H1 (cell line): ENCODE results near the gene WTIP. TPM values are rescaled to one million over a fixed set of nuclear protein-coding genes. Genes with fewer than 3 reads are reported as not detected.

Source experiments
- CTCF ChIA-PET: fragments of 300-600 bp; sonication (Branson Sonifier 250); formaldehyde crosslinking; loops from one replicate; lab custom pipeline; 2021; ENCODE audit not compliant: partially characterized antibody; lab: Charles Lee
- POLR2A ChIA-PET: fragments of 300-600 bp; sonication (Branson Sonifier 250); formaldehyde crosslinking; loops from one replicate; lab custom pipeline; 2021; ENCODE audit warnings: inconsistent platforms; ENCODE audit not compliant: partially characterized antibody; lab: Charles Lee
- DNase-seq, 2 experiments: peaks; one replicate each; pipeline versions ENCODE4 v3.0.0 to v3.0.0-alpha.2; 2010 to 2022; ENCODE audit warnings: low spot score in 2 of 2, low read depth in 1 of 2, mixed read lengths in 1 of 2
- FAIRE-seq: peaks from 2 replicates; lab custom pipeline; 2011; peaks lifted over from hg19 to GRCh38; lab: Jason Lieb, UNC
- H2AFZ ChIP-seq: 2 replicates; pipeline ENCODE4 v1.8.1; 2012; ENCODE audit warnings: low read length, inconsistent platforms
- H2AK5ac ChIP-seq: 2 replicates; pipeline ENCODE4 v1.6.1; 2013; ENCODE audit warnings: low read depth, low read length
- H2BK120ac ChIP-seq: replicated peaks from 2 replicates; pipeline ENCODE3; 2013; ENCODE audit warnings: low read depth, low read length, inconsistent platforms
- H2BK12ac ChIP-seq: 2 replicates; pipeline ENCODE4 v1.6.1; 2013; ENCODE audit warnings: low read depth, low read length
- H2BK15ac ChIP-seq: 2 replicates; pipeline ENCODE4 v1.6.1; 2013; ENCODE audit warnings: low read length
- H2BK20ac ChIP-seq: 2 replicates; pipeline ENCODE4 v1.6.1; 2013; ENCODE audit warnings: low read length
- H2BK5ac ChIP-seq: 2 replicates; pipeline ENCODE4 v1.6.1; 2013; ENCODE audit warnings: low read depth, low read length
- H3K14ac ChIP-seq: 2 replicates; pipeline ENCODE4 v1.6.1; 2013; ENCODE audit warnings: inconsistent platforms; ENCODE audit not compliant: insufficient read length
- H3K18ac ChIP-seq: 2 replicates; pipeline ENCODE4 v1.6.1; 2013; ENCODE audit warnings: low read length; ENCODE audit errors: extremely low read depth
- H3K23ac ChIP-seq: 2 replicates; pipeline ENCODE4 v1.6.1; 2013; ENCODE audit warnings: inconsistent platforms; ENCODE audit not compliant: insufficient read length
- H3K23me2 ChIP-seq: 2 replicates; pipeline ENCODE4 v1.6.1; 2013; ENCODE audit warnings: low read depth, low read length
- H3K27ac ChIP-seq: 2 replicates; pipeline ENCODE4 v1.6.1; 2011; ENCODE audit warnings: low read depth, low read length, inconsistent platforms
- H3K27me3 ChIP-seq, 4 experiments: replicated peaks in 1 of 4; 1 replicate in 1 of 4; 2 replicates in 3 of 4; pipeline versions ENCODE4 v1.6.1 to v1.8.1; 2011 to 2013; ENCODE audit warnings: low read length in 3 of 4, mild to moderate bottlenecking in 3 of 4, inconsistent platforms in 2 of 4, mixed read lengths in 2 of 4, moderate library complexity in 1 of 4; ENCODE audit not compliant: control insufficient read depth in 3 of 4, insufficient read depth in 3 of 4; ENCODE audit errors: extremely low read depth in 1 of 4
- H3K36me3 ChIP-seq, 4 experiments: 2 replicates each; pipeline versions ENCODE4 v1.6.1 to v1.8.1; 2011 to 2013; ENCODE audit warnings: mild to moderate bottlenecking in 4 of 4, low read length in 3 of 4, moderate library complexity in 2 of 4, control low read depth in 1 of 4, inconsistent platforms in 1 of 4; ENCODE audit not compliant: insufficient read depth in 4 of 4, control insufficient read depth in 2 of 4
- H3K4ac ChIP-seq: replicated peaks from 2 replicates; pipeline ENCODE3; 2013; ENCODE audit warnings: low read length, low read depth, mixed read lengths, inconsistent platforms; ENCODE audit not compliant: insufficient read length
- H3K4me1 ChIP-seq, 4 experiments: replicated peaks in 1 of 4; 1 replicate in 1 of 4; 2 replicates in 3 of 4; pipeline versions ENCODE4 v1.6.1 to v1.8.1; 2011 to 2013; ENCODE audit warnings: low read length in 3 of 4, inconsistent platforms in 2 of 4, mixed read lengths in 1 of 4; ENCODE audit not compliant: insufficient read depth in 4 of 4, control insufficient read depth in 3 of 4
- H3K4me2 ChIP-seq, 2 experiments: 2 replicates each; pipeline versions ENCODE4 v1.6.1 to v1.8.1; 2011 to 2013; ENCODE audit warnings: low read depth in 2 of 2, low read length in 2 of 2, control low read depth in 1 of 2, inconsistent platforms in 1 of 2, mild to moderate bottlenecking in 1 of 2; ENCODE audit not compliant: insufficient read depth in 1 of 2
- H3K4me3 ChIP-seq, 4 experiments: fragments of 200-600, 300-600 bp in 1 of 4; sonication (generic), shearing (Covaris generic), sonication (Bioruptor Twin) in 1 of 4; 2 replicates each; pipeline versions ENCODE4 v1.5.1 to v1.8.1; 2011 to 2016; ENCODE audit warnings: low read length in 4 of 4, low read depth in 3 of 4, control low read depth in 2 of 4, inconsistent platforms in 2 of 4, mild to moderate bottlenecking in 2 of 4, mixed read lengths in 1 of 4, moderate library complexity in 1 of 4; ENCODE audit not compliant: insufficient read depth in 2 of 4; ENCODE audit errors: extremely low read depth in 1 of 4
- H3K56ac ChIP-seq: replicated peaks from 2 replicates; pipeline ENCODE3; 2013; ENCODE audit warnings: low read depth, mild to moderate bottlenecking, mixed read lengths, low read length, inconsistent platforms; ENCODE audit not compliant: insufficient read length
- H3K79me1 ChIP-seq: 2 replicates; pipeline ENCODE4 v1.6.1; 2013; ENCODE audit warnings: low read depth, low read length, control low read depth
- H3K79me2 ChIP-seq, 2 experiments: 2 replicates each; pipeline versions ENCODE4 v1.6.1 to v1.8.1; 2012 to 2013; ENCODE audit warnings: low read length in 2 of 2, mild to moderate bottlenecking in 2 of 2, inconsistent platforms in 1 of 2; ENCODE audit not compliant: insufficient read depth in 2 of 2, control insufficient read depth in 1 of 2
- H3K9ac ChIP-seq, 4 experiments: replicated peaks in 1 of 4; 1 replicate in 1 of 4; 2 replicates in 3 of 4; pipeline versions ENCODE4 v1.6.1 to v1.8.1; 2011 to 2013; ENCODE audit warnings: low read depth in 3 of 4, low read length in 3 of 4, control low read depth in 2 of 4, mild to moderate bottlenecking in 2 of 4, moderate library complexity in 2 of 4, inconsistent platforms in 1 of 4; ENCODE audit errors: extremely low read depth in 1 of 4
- H3K9me3 ChIP-seq, 2 experiments: 2 replicates each; pipeline versions ENCODE4 v1.6.1 to v1.8.1; 2012 to 2013; ENCODE audit warnings: mild to moderate bottlenecking in 2 of 2, moderate library complexity in 2 of 2, control low read depth in 1 of 2, inconsistent platforms in 1 of 2, low read depth in 1 of 2, low read length in 1 of 2, mixed read lengths in 1 of 2; ENCODE audit not compliant: insufficient read depth in 2 of 2
- H4K20me1 ChIP-seq, 2 experiments: replicated peaks in 1 of 2; 2 replicates each; pipeline versions ENCODE3 to v1.8.1; 2011 to 2013; ENCODE audit warnings: inconsistent platforms in 2 of 2, low read length in 2 of 2, mild to moderate bottlenecking in 1 of 2; ENCODE audit not compliant: insufficient read depth in 2 of 2, control insufficient read depth in 1 of 2
- H4K5ac ChIP-seq: 2 replicates; pipeline ENCODE4 v1.6.1; 2013; ENCODE audit warnings: low read length, low read depth, mixed read lengths, inconsistent platforms; ENCODE audit not compliant: insufficient read length
- H4K8ac ChIP-seq: 2 replicates; pipeline ENCODE4 v1.8.0; 2013; ENCODE audit warnings: mild to moderate bottlenecking, moderate library complexity, low read length, inconsistent platforms; ENCODE audit not compliant: insufficient read depth; ENCODE audit errors: extremely low read depth
- H4K91ac ChIP-seq: replicated peaks from 2 replicates; pipeline ENCODE3; 2013; ENCODE audit warnings: low read length, mixed read lengths, inconsistent platforms; ENCODE audit not compliant: insufficient read length
- WGBS, 2 experiments: shearing (Covaris generic) in 1 of 2; methylation state at CpG; one replicate each; pipeline versions ENCODE4 v1.1.6 to v1.1.7; 2013 to 2015; ENCODE audit warnings: low lambda C conversion rate in 2 of 2, mixed read lengths in 2 of 2, inconsistent platforms in 1 of 2, low coverage in 1 of 2, missing lambda C conversion rate in 1 of 2; ENCODE audit not compliant: insufficient replicate concordance in 2 of 2, insufficient coverage in 1 of 2, insufficient read length in 1 of 2; ENCODE audit errors: extremely low coverage in 1 of 2, missing lambda C conversion rate in 1 of 2; 5-methylcytosine and 5-hydroxymethylcytosine counted together
- polyA plus RNA-seq, 7 experiments: library from polyadenylated mRNA; depleted of rRNA in 3 of 7; stranded (reverse) in 5 of 7; unstranded in 2 of 7; fragments of >200 nt in 5 of 7; fragments of 200-250 nt in 2 of 7; gene quantifications; 1 replicate in 5 of 7; 2 replicates in 1 of 7; 4 replicates in 1 of 7; pipeline versions ENCODE4 v1.2.1 to v1.2.3, GENCODE V29; 2011 to 2013; ENCODE audit warnings: missing spikeins in 2 of 7, mixed read lengths in 2 of 7
- total RNA-seq: library from RNA; stranded (reverse); fragmentation: NEBNext Ultra II Directional; extraction: Animal tissue kit (Norgen Biotek cat#: 25700); gene quantifications from 2 replicates; pipeline ENCODE4 v1.2.1, GENCODE V29; 2021
- TF ChIP-seq, protein P1 (sequence below): IDR thresholded peaks from 2 replicates; pipeline ENCODE4 v1.6.1; 2011; ENCODE audit warnings: low read depth, mild to moderate bottlenecking, low read length; ENCODE audit not compliant: insufficient read depth

Gene WTIP
- total and polyA plus RNA-seq, 2 of the 8 experiments (the other 6 are each of a cell fraction or from before 2014, with no cell fraction given): 8.7 to 15.4 TPM

GRCh38 chr19:34489175-34489574, 7.6 kb downstream of the WTIP start:
- Histone ChIP-seq H3K9ac (no peak overlapping the region), H2BK5ac (no peak overlapping the region), H3K27me3 (no peaks in the 10 kb centered on the region), H3K4me2 (no peak overlapping the region), H3K23me2 (no peaks in the 10 kb centered on the region), H2BK20ac (no peak overlapping the region), H3K18ac (no peak overlapping the region), H4K91ac (no peak overlapping the region), H4K20me1 (peaks cover 0 to 9% of the 10 kb centered on the region in 2 experiments), H3K27ac (no peak overlapping the region), H3K79me1 (peaks cover 8% of the 10 kb centered on the region; the same call in 1 of the 2 replicates), H3K36me3 (peaks cover 2 to 7% (median 5%) of the 10 kb centered on the region in 4 experiments; a peak in 5 of 8 replicates), H4K8ac (no peak overlapping the region), H3K4me1 (peaks cover 0 to 2% (median 0%) of the 10 kb centered on the region in 4 experiments; a peak in 2 of 7 replicates), H2BK12ac (no peak overlapping the region), H3K23ac (no peak overlapping the region), H3K4me3 (no peak overlapping the region), H2BK120ac (no peak overlapping the region), H3K9me3 (no peaks in the 10 kb centered on the region), H3K14ac (no peak overlapping the region), H2AK5ac (no peak overlapping the region), H3K4ac (no peak overlapping the region), H3K56ac (no peak overlapping the region), H3K79me2 (peaks cover 0 to 5% of the 10 kb centered on the region in 2 experiments; a peak in 1 of 4 replicates), H2BK15ac (no peak overlapping the region), H2AFZ (no peak overlapping the region), H4K5ac (no peak overlapping the region)
- TF ChIP-seq, protein P1, sequence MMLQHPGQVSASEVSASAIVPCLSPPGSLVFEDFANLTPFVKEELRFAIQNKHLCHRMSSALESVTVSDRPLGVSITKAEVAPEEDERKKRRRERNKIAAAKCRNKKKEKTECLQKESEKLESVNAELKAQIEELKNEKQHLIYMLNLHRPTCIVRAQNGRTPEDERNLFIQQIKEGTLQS: no peak
- ChIA-PET POLR2A (interaction anchor here (0.6 to 1.1 kb wide), 2 partner anchors 13 to 210 kb away, joined by 3 to 4 read pairs; no protein-coding TSS in a partner anchor), CTCF (interaction anchor here (1.0 to 1.5 kb wide), 3 partner anchors 12 to 19 kb away, joined by 3 to 6 read pairs (median 5); no protein-coding TSS in a partner anchor)
- FAIRE-seq (no peak), DNase-seq (no peak)
- 90% methylated on average over 2 of the region's 7 CpGs; no CpG with 5 or more reads in 1 of the 2 experiments for whole genome bisulfite sequencing, 2 experiments
